AG04449 (cell line): Measurements from ENCODE around the gene FRYL.

Experiments
- CTCF ChIA-PET: fragments of 350-600 bp; formaldehyde crosslinking; extraction: SDS; loops from one replicate; lab custom pipeline; 2021; ENCODE audit warnings: antibody characterized with exemption; lab: Yijun Ruan, JAX
- POLR2A ChIA-PET: fragments of 400-600, 350-600 bp; formaldehyde crosslinking; extraction: SDS; loops from one replicate; lab custom pipeline; 2020; ENCODE audit warnings: antibody characterized with exemption, inconsistent platforms; lab: Yijun Ruan, JAX
- DNase-seq: peaks from one replicate; pipeline ENCODE4 v3.0.0-alpha.2; 2010; ENCODE audit warnings: low read depth, low spot score
- H3K4me3 ChIP-seq: 2 replicates; pipeline ENCODE4 v1.5.1; 2011; ENCODE audit warnings: low read depth, mild to moderate bottlenecking, control low read depth, low read length
- CTCF ChIP-seq: IDR thresholded peaks from one replicate; pipeline ENCODE4 v1.5.1; 2011; ENCODE audit warnings: mild to moderate bottlenecking, moderate library complexity, low read length, control low read depth, inconsistent platforms; ENCODE audit not compliant: insufficient read depth; ENCODE audit errors: missing control alignments

Gene FRYL

GRCh38 chr4:48670587-48670986, 109.5 kb downstream of the FRYL start:
- DNase-seq, result no peak
- H3K4me3 ChIP-seq, result no peak overlapping the region
- CTCF ChIA-PET, result interaction anchor here (1.3 to 2.2 kb wide), 2 partner anchors 10 to 91 kb away, joined by 3 to 8 read pairs; no protein-coding TSS in a partner anchor
- no peak for TF ChIP-seq CTCF
- POLR2A ChIA-PET, result no interaction called here

GRCh38 chr4:48669086-48669485, 111.0 kb downstream of the FRYL start:
- ChIA-PET POLR2A (no interaction called here), CTCF (interaction anchor here (1.3 kb wide), 1 partner anchor 90 kb away, joined by 3 read pairs; no protein-coding TSS in a partner anchor)
- H3K4me3 ChIP-seq, result no peak overlapping the region
- DNase-seq, result no peak
- TF ChIP-seq CTCF, result no peak

GRCh38 chr4:48668254-48669017, 111.6 kb downstream of the FRYL start:
- no peak for TF ChIP-seq CTCF
- no peak for DNase-seq
- ChIA-PET CTCF (interaction anchor here (1.4 to 2.1 kb wide), 2 partner anchors 12 to 90 kb away, joined by 3 to 7 read pairs; no protein-coding TSS in a partner anchor), POLR2A (no interaction called here)
- no peak overlapping the region for H3K4me3 ChIP-seq

GRCh38 chr4:48667148-48667547, 112.9 kb downstream of the FRYL start:
- no peak for TF ChIP-seq CTCF
- ChIA-PET CTCF (interaction anchor here (2.1 kb wide), 1 partner anchor 89 kb away, joined by 7 read pairs; no protein-coding TSS in a partner anchor), POLR2A (no interaction called here)
- DNase-seq, result no peak
- no peak overlapping the region for H3K4me3 ChIP-seq

GRCh38 chr4:48665555-48666186, 114.4 kb downstream of the FRYL start:
- ChIA-PET POLR2A (no interaction called here), CTCF (no interaction called here)
- no peak for TF ChIP-seq CTCF

GRCh38 chr4:48664938-48665337, 115.1 kb downstream of the FRYL start:
- POLR2A ChIA-PET, result no interaction called here
- CTCF ChIA-PET, result no interaction called here
- no peak overlapping the region for H3K4me3 ChIP-seq
- no peak for TF ChIP-seq CTCF
- no peak for DNase-seq

More at GRCh38 chr4:48665555-48666186, 114.4 kb downstream of the FRYL start:
- DNase-seq, result no peak
- no peak overlapping the region for H3K4me3 ChIP-seq
